ENCODE measurements around the gene ARHGAP32. TPM values are rescaled to one million over a fixed set of nuclear protein-coding genes. Genes with fewer than 3 reads are reported as not detected.
"Not testable (repeated sequence)": the region's sequence is repeated elsewhere in the genome, so short reads cannot be mapped to it uniquely, and the experiment has no call there.

ARHGAP32 gene
- total RNA-seq, 1 experiment from 2014 or later = 62.6 TPM

DNA sequence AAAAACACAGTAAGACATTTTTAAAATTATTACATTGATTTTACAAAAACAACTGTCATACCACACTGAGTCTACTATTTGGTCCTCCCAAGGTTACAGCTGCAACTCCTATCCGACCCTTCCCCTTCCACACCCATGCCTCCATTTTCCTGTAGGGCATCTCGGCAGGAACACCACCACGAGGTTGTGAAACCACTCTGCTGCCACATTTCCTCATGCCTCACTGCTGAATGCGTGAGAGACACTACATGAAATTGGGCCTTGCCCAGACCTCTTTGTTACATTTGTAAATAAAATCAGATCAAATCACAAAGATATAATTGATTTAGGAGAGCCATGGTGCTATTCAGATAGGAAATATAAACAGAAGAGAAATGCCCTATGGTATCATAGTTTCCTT is 2.0 kb downstream of the ARHGAP32 start:
- CTCF ChIA-PET = interaction anchor here (1.0 to 1.2 kb wide), 3 partner anchors 18 to 561 kb away, joined by 3 read pairs; no protein-coding TSS in a partner anchor
- peaks cover 12% of the 10 kb centered on the region for H3K4me1 Mint-ChIP-seq (ENCODE audit: insufficient read depth, unreplicated experiment)

DNA sequence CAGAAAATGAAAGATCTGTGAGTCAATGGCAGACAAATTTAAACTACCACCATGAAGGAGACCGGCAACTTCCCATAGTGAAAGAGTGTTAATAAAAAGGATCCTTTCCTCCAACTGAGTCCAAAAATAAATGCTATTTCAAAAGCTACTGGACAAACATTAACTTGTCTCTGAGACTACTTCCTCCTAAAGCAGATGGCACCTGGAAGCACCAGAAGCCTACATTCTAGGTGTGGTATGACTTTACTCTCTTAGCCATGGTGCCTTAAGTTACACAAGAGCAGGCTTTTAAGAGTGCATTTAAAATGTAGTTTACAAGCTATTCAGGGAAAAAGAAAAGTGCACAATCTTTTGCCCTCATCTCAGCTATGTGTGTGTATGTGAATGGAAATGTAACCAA is 2.5 kb downstream of the ARHGAP32 start:
- Mint-ChIP-seq H3K27ac (ENCODE audit: low read depth, unreplicated experiment) (no peak overlapping the region), H3K4me1 (ENCODE audit: insufficient read depth, unreplicated experiment) (peaks cover 12% of the 10 kb centered on the region), H3K36me3 (ENCODE audit: insufficient read depth, unreplicated experiment) (peaks cover 7% of the 10 kb centered on the region), H3K4me3 (ENCODE audit: unreplicated experiment) (no peak overlapping the region), H3K9me3 (ENCODE audit: unreplicated experiment) (no peaks in the 10 kb centered on the region), H3K27me3 (ENCODE audit: insufficient read depth, unreplicated experiment) (no peaks in the 10 kb centered on the region)
- intact Hi-C loops (cut with micrococcal nuclease) = loop anchor here (2.0 to 5.0 kb wide), 2 partner anchors 47 to 88 kb away; no protein-coding TSS in a partner anchor
- DNase-seq (ENCODE audit: unreplicated experiment) = peak; percentile 15
- CTCF ChIA-PET = interaction anchor here (1.0 to 1.2 kb wide), 2 partner anchors 88 to 562 kb away, joined by 3 read pairs; no protein-coding TSS in a partner anchor
- BruUV-seq (replicated peaks) = no TSS peak
- POLR2A ChIA-PET = interaction anchor here (0.6 to 6.8 kb wide), 10 partner anchors 17 to 679 kb away, joined by 3 to 103 read pairs (median 4); no protein-coding TSS in a partner anchor
- no peak for TF ChIP-seq CTCF (IDR thresholded peaks at IDR 0.05; ENCODE audit: unreplicated experiment)

More for the DNA sequence above, 2.0 kb downstream of the ARHGAP32 start:
- H3K4me3 Mint-ChIP-seq (ENCODE audit: unreplicated experiment) = no peak overlapping the region
- no peak overlapping the region for H3K27ac Mint-ChIP-seq (ENCODE audit: low read depth, unreplicated experiment)
- POLR2A ChIA-PET = interaction anchor here (0.6 to 6.8 kb wide), 12 partner anchors 18 to 679 kb away, joined by 3 to 103 read pairs (median 4); no protein-coding TSS in a partner anchor
- peak; percentile 69 for DNase-seq (ENCODE audit: unreplicated experiment)
- H3K27me3 Mint-ChIP-seq (ENCODE audit: insufficient read depth, unreplicated experiment) = no peaks in the 10 kb centered on the region
- H3K9me3 Mint-ChIP-seq (ENCODE audit: unreplicated experiment) = no peaks in the 10 kb centered on the region
- TF ChIP-seq CTCF (IDR thresholded peaks at IDR 0.05; ENCODE audit: unreplicated experiment) = no peak
- intact Hi-C loops (cut with micrococcal nuclease) = loop anchor here (2.0 to 5.0 kb wide), 2 partner anchors 47 to 87 kb away; no protein-coding TSS in a partner anchor
- H3K36me3 Mint-ChIP-seq (ENCODE audit: insufficient read depth, unreplicated experiment) = peaks cover 7% of the 10 kb centered on the region
- no TSS peak for BruUV-seq (replicated peaks)

DNA sequence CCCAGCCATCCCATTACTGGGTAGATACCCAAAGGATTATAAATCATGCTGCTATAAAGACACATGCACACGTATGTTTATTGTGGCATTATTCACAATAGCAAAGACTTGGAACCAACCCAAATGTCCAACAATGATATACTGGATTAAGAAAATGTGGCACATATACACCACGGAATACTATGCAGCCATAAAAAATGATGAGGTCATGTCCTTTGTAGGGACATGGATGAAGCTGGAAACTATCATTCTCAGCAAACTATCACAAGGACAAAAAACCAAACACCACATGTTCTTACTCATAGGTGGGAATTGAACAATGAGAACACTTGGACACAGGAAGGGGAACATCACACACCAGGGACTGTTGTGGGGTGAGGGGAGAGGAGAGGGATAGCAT is 7.0 kb downstream of the ARHGAP32 start:
- intact Hi-C loops (cut with micrococcal nuclease); H3K4me3 Mint-ChIP-seq (ENCODE audit: unreplicated experiment); H3K9me3 Mint-ChIP-seq (ENCODE audit: unreplicated experiment); H3K27me3 Mint-ChIP-seq (ENCODE audit: insufficient read depth, unreplicated experiment); BruUV-seq (replicated peaks); DNase-seq (ENCODE audit: unreplicated experiment); H3K27ac Mint-ChIP-seq (ENCODE audit: low read depth, unreplicated experiment); H3K4me1 Mint-ChIP-seq (ENCODE audit: insufficient read depth, unreplicated experiment): not testable (repeated sequence)
- ChIA-PET CTCF (interaction anchor here (1.0 kb wide), 1 partner anchor 66 kb away, joined by 3 read pairs; no protein-coding TSS in a partner anchor), POLR2A (interaction anchor here (1.0 kb wide), 1 partner anchor 12 kb away, joined by 3 read pairs; no protein-coding TSS in a partner anchor)
- peaks cover 12% of the 10 kb centered on the region for H3K36me3 Mint-ChIP-seq (ENCODE audit: insufficient read depth, unreplicated experiment)

- DNase-seq (ENCODE audit: unreplicated experiment) = no peak
- Mint-ChIP-seq H3K4me1 (ENCODE audit: insufficient read depth, unreplicated experiment) (peaks cover 6% of the 10 kb centered on the region), H3K27ac (ENCODE audit: low read depth, unreplicated experiment) (peak overlapping the region; percentile 5), H3K36me3 (ENCODE audit: insufficient read depth, unreplicated experiment) (peaks cover 12% of the 10 kb centered on the region), H3K9me3 (ENCODE audit: unreplicated experiment) (no peaks in the 10 kb centered on the region), H3K4me3 (ENCODE audit: unreplicated experiment) (no peak overlapping the region), H3K27me3 (ENCODE audit: insufficient read depth, unreplicated experiment) (no peaks in the 10 kb centered on the region)
- no peak for TF ChIP-seq CTCF (IDR thresholded peaks at IDR 0.05; ENCODE audit: unreplicated experiment)
- BruUV-seq (replicated peaks) = no TSS peak
- intact Hi-C loops (cut with micrococcal nuclease) = no loop called here
- CTCF ChIA-PET = interaction anchor here (1.0 kb wide), 1 partner anchor 66 kb away, joined by 3 read pairs; no protein-coding TSS in a partner anchor
- POLR2A ChIA-PET = interaction anchor here (0.9 to 1.0 kb wide), 2 partner anchors 12 to 41 kb away, joined by 3 read pairs; no protein-coding TSS in a partner anchor
Observed at GRCh38 chr11:129184581-129184980, 7.5 kb downstream of the ARHGAP32 start.
